PC-3 (cell line): ENCODE data around the gene MAGI1. TPM values are rescaled to one million over a fixed set of nuclear protein-coding genes. Genes with fewer than 3 reads are reported as not detected.

ENCODE experiments used
- ATAC-seq: fragments of 200-7000 bp; cut with Tn5 transposase; 2 replicates; pipeline ENCODE4 v1.9.1; 2020; ENCODE audit warnings: mild to moderate bottlenecking, moderate library complexity
- BruUV-seq: library from RNA; stranded (reverse); fragments of 400-500 nt; replicated peaks from 2 replicates; lab custom pipeline; 2021; lab: Mats Ljungman, UMichigan
- CTCF ChIA-PET: fragments of 300-600 bp; sonication (Branson Sonifier 250); formaldehyde crosslinking; loops from one replicate; lab custom pipeline; 2022; ENCODE audit warnings: antibody characterized with exemption; lab: Charles Lee
- POLR2A ChIA-PET: fragments of 300-600 bp; sonication (Branson Sonifier 250); formaldehyde crosslinking; loops from one replicate; lab custom pipeline; 2022; ENCODE audit warnings: antibody characterized with exemption; ENCODE audit not compliant: unreplicated experiment; lab: Charles Lee
- DNase-seq: peaks from one replicate; pipeline ENCODE4 v3.0.0-alpha.2; 2015
- H2AFZ ChIP-seq: fragments of 300-600 bp; sonication (generic); 2 replicates; pipeline ENCODE4 v1.6.0; 2016; ENCODE audit warnings: antibody characterized with exemption, low read length
- H3F3A ChIP-seq: fragments of 300-600 bp; sonication (generic); one replicate; pipeline ENCODE4 v1.6.0; 2017; ENCODE audit warnings: antibody characterized with exemption, low read length, control low read depth, mild to moderate bottlenecking; ENCODE audit not compliant: unreplicated experiment
- H3K27ac ChIP-seq: fragments of 300-600 bp; sonication (generic); 2 replicates; pipeline ENCODE4 v1.5.1; 2016; ENCODE audit warnings: mild to moderate bottlenecking, low read length
- H3K27me3 ChIP-seq: fragments of 300-600 bp; sonication (generic); 2 replicates; pipeline ENCODE4 v1.6.1; 2016; ENCODE audit warnings: low read length, mixed read lengths
- H3K36me3 ChIP-seq: fragments of 300-600 bp; sonication (generic); 2 replicates; pipeline ENCODE4 v1.6.1; 2016; ENCODE audit warnings: low read depth, mixed run types, low read length, mixed read lengths
- H3K4me1 ChIP-seq: fragments of 300-600 bp; sonication (generic); 2 replicates; pipeline ENCODE4 v1.5.1; 2016; ENCODE audit warnings: low read length; ENCODE audit not compliant: insufficient read depth
- H3K4me2 ChIP-seq: fragments of 300-600 bp; sonication (generic); 2 replicates; pipeline ENCODE4 v1.6.0; 2016; ENCODE audit warnings: low read length
- H3K4me3 ChIP-seq: fragments of 300-600 bp; sonication (generic); 2 replicates; pipeline ENCODE4 v1.5.1; 2016; ENCODE audit warnings: mild to moderate bottlenecking, low read length, mixed read lengths
- H3K79me2 ChIP-seq: fragments of 300-600 bp; sonication (generic); 2 replicates; pipeline ENCODE4 v1.6.1; 2017; ENCODE audit warnings: low read length, mixed read lengths
- H3K9ac ChIP-seq: fragments of 300-600 bp; sonication (generic); 2 replicates; pipeline ENCODE4 v1.6.0; 2016; ENCODE audit warnings: mild to moderate bottlenecking, low read length
- H3K9me2 ChIP-seq: fragments of 300-600 bp; sonication (generic); replicated peaks from 2 replicates; pipeline ENCODE4 v1.6.1; 2016; ENCODE audit warnings: mixed run types, low read length, mixed read lengths
- H3K9me3 ChIP-seq: fragments of 300-600 bp; sonication (generic); 2 replicates; pipeline ENCODE4 v1.6.1; 2016; ENCODE audit warnings: low read length, mixed read lengths
- H4K20me1 ChIP-seq: fragments of 300-600 bp; sonication (generic); 2 replicates; pipeline ENCODE4 v1.6.1; 2016; ENCODE audit warnings: low read length, mixed read lengths
- CTCF ChIP-seq: fragments of 300-600 bp; sonication (generic); conservative IDR thresholded peaks from 2 replicates; pipeline ENCODE4 v1.5.1; 2017; ENCODE audit warnings: antibody characterized with exemption, low read depth, mild to moderate bottlenecking, low read length
- EZH2 ChIP-seq: fragments of 300-600 bp; sonication (generic); IDR thresholded peaks from one replicate; pipeline ENCODE4 v1.6.1; 2017; ENCODE audit warnings: antibody characterized with exemption, mild to moderate bottlenecking, low read length; ENCODE audit not compliant: unreplicated experiment
- EZH2phosphoT487 ChIP-seq: fragments of 300-600 bp; sonication (generic); IDR thresholded peaks from 2 replicates; pipeline ENCODE4 v1.6.1; 2018; ENCODE audit warnings: mild to moderate bottlenecking, antibody characterized with exemption, low read length, borderline replicate concordance
- intact Hi-C: fragments of 100-400 bp; cut with micrococcal nuclease; formaldehyde crosslinking; loops from 2 replicates; pipeline ENCODE4 v1.9.0; 2023
- total RNA-seq: library from RNA; depleted of rRNA; stranded (reverse); fragments of >200 nt; gene quantifications from 2 replicates; pipeline ENCODE4 v1.2.3, GENCODE V29; 2014

The MAGI1 gene
- total RNA-seq, 1 experiment from 2014 or later, result 8.9 TPM

- POLR2A ChIA-PET, result no interaction called here
- no peak for ATAC-seq
- Histone ChIP-seq H3K9ac (no peak overlapping the region), H2AFZ (no peak overlapping the region), H3K79me2 (no peaks in the 10 kb centered on the region), H3K4me3 (no peak overlapping the region), H3F3A (no peaks in the 10 kb centered on the region), H3K36me3 (no peaks in the 10 kb centered on the region), H3K27ac (no peak overlapping the region), H3K9me2 (no peaks in the 10 kb centered on the region), H3K4me2 (no peak overlapping the region), H3K4me1 (no peaks in the 10 kb centered on the region), H3K9me3 (no peaks in the 10 kb centered on the region), H3K27me3 (no peaks in the 10 kb centered on the region), H4K20me1 (no peaks in the 10 kb centered on the region)
- CTCF ChIA-PET, result no interaction called here
- TF ChIP-seq EZH2, result no peak
- TF ChIP-seq CTCF, result no peak
- TF ChIP-seq EZH2phosphoT487, result no peak
- BruUV-seq, result no TSS peak
- intact Hi-C loops, result no loop called here
- DNase-seq, result no peak
Observed at GRCh38 chr3:65539616-65540015, 499.1 kb downstream of the MAGI1 start.

- no peak overlapping the region for H2AFZ ChIP-seq
- H3K79me2 ChIP-seq, result no peaks in the 10 kb centered on the region
- H3K4me1 ChIP-seq, result no peaks in the 10 kb centered on the region
- H4K20me1 ChIP-seq, result no peaks in the 10 kb centered on the region
- no peak overlapping the region for H3K4me2 ChIP-seq
- H3F3A ChIP-seq, result no peaks in the 10 kb centered on the region
- H3K27me3 ChIP-seq, result no peaks in the 10 kb centered on the region
- DNase-seq (no peak), ATAC-seq (no peak)
- POLR2A ChIA-PET, result no interaction called here
- H3K9ac ChIP-seq, result no peak overlapping the region
- no peaks in the 10 kb centered on the region for H3K36me3 ChIP-seq
- CTCF ChIA-PET, result no interaction called here
- BruUV-seq, result no TSS peak
- H3K9me3 ChIP-seq, result no peaks in the 10 kb centered on the region
- no peak for TF ChIP-seq CTCF
- no peak for TF ChIP-seq EZH2
- TF ChIP-seq EZH2phosphoT487, result no peak
- no peaks in the 10 kb centered on the region for H3K9me2 ChIP-seq
- intact Hi-C loops, result no loop called here
- H3K4me3 ChIP-seq, result no peak overlapping the region
- H3K27ac ChIP-seq, result no peak overlapping the region
Observed at GRCh38 chr3:65538101-65538500, 500.6 kb downstream of the MAGI1 start.

GRCh38 chr3:65537109-65537508 is 501.6 kb downstream of the MAGI1 start:
- Histone ChIP-seq H3K4me3 (no peak overlapping the region), H4K20me1 (no peaks in the 10 kb centered on the region), H2AFZ (no peak overlapping the region), H3K9me2 (no peaks in the 10 kb centered on the region), H3K4me1 (no peaks in the 10 kb centered on the region), H3K4me2 (no peak overlapping the region), H3K9me3 (no peaks in the 10 kb centered on the region), H3K79me2 (no peaks in the 10 kb centered on the region), H3F3A (no peaks in the 10 kb centered on the region), H3K36me3 (no peaks in the 10 kb centered on the region), H3K9ac (no peak overlapping the region), H3K27ac (no peak overlapping the region), H3K27me3 (no peaks in the 10 kb centered on the region)
- TF ChIP-seq EZH2phosphoT487, result no peak
- TF ChIP-seq EZH2, result no peak
- no peak for TF ChIP-seq CTCF
- ChIA-PET POLR2A (no interaction called here), CTCF (no interaction called here)
- intact Hi-C loops, result no loop called here
- ATAC-seq, result no peak
- BruUV-seq, result no TSS peak
- no peak for DNase-seq
